CD1c-positive myeloid dendritic cell (primary cell): ENCODE measurements around the gene DHRS3.

ENCODE experiments used
- DNase-seq: peaks from one replicate; pipeline ENCODE4 v3.0.0-alpha.2; 2016; ENCODE audit errors: extremely low spot score

DHRS3 gene

DNA sequence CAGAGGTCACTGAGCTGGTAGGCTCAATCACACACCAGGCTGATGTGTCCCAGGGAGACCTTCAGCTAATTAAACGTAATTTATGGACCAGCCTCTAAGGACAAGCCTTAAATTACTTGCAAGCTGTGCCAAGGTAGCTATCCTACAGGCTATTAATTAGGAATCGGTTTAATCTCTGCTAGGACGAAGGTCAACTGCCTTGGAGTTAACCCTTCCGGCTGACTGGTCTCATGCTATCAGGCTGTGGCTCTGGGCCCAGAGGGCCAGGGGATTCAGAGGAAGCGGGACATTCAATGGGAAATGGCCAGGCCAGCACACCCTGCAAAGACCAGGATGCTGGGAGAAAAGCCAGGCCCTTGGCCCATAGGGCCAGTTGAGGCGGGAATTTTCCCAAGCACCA, 19.0 kb downstream of the DHRS3 start:
- no peak for DNase-seq

DNA sequence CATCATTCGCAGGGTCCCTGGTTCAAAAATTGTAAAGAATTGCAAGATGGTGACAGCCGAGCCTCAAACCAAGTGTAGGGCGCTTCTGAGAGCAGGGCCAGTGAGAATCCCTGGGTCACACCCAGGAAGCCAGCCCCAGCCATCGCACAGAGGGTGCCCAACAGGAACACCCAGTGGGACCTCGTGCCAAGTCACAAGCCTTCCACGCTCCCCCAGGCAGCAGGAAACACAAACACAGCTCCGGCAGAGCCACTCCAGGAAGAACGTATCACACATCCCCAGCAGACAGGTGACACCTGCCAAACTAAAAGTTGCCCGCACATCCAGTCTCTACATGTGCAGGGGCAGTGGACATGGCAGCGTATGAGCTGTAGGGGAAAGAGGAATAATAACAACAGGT, 20.2 kb downstream of the DHRS3 start:
- peak; percentile 23 for DNase-seq

- peak; percentile 92 for DNase-seq
Observed at GRCh38 chr1:12596007-12596821, 21.8 kb downstream of the DHRS3 start.

DNA sequence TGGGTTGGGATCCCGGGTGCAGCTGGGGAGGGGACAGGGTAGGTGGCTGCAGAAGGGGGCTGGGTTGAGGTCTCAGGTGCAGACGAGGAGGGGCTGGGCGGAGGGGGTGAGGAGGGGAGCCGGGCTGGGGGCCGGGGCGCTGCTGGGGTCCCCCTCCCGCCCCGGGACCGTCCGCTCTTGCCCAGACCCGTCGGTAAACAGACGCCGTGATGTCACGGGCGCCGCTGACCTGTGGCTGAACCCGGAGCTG, 22.3 kb downstream of the DHRS3 start:
- DNase-seq = no peak

GRCh38 chr1:12594966-12595756, 22.8 kb downstream of the DHRS3 start:
- DNase-seq = peak; percentile 71

DNA sequence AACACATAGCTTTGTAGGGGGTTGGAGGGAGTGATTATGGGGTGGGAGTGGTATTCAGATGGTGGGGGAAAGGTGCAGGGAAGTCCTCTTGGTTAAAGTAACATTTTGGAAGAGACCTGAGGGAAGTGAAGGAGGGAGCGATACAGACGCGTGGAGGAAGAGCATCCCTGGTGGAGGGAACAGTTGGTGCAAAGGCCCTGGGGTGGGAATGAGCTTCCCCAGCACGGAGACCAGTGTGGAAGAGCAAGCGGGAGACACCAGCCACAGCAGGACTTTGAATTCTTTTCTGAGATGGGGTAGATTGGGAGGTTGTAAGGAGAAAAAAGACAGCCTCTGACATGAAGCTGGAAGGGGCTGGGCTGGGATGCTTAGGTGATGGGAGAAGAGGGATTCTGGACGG, 23.5 kb downstream of the DHRS3 start:
- DNase-seq = no peak

GRCh38 chr1:12593621-12594066, 24.4 kb downstream of the DHRS3 start:
- DNase-seq = no peak

- no peak for DNase-seq
Observed at GRCh38 chr1:12592496-12592895, 25.5 kb downstream of the DHRS3 start.

DNA sequence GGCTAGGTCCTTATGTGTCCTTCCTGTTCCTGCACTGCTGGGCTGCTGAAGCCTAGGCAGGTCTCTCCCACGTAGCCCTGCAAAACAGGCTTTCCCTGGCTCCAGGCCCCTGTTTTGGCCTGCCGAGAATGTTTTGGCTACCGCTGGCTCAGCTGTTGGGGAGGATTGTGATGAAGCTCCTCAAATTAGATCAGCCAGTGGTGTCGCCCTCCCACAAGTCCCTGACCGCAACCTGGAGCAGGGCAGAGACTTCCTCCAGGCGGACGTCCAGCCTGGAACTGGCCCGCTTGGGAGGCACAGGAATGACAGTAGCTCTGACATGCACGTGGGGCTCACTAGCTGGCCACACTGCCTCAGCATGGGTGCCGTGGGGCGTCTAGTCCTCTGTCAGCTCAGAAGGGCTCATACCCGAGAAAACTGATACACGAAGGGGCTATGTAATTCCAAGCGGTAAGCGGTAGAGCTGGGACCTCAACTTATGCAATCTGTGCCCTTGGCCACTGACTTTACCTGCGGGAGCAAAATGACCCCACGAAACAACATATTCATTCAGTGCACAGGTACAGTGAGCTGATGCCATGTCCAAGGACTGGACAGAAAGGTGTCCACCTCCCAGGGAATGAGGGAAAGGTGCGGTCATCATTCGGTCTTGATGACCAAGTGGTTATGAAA, 26.6 kb downstream of the DHRS3 start:
- no peak for DNase-seq

GRCh38 chr1:12588695-12589094, 29.3 kb downstream of the DHRS3 start:
- DNase-seq = no peak

- no peak for DNase-seq
Observed at GRCh38 chr1:12587981-12588640, 29.9 kb downstream of the DHRS3 start.

GRCh38 chr1:12585951-12586942, 31.8 kb downstream of the DHRS3 start:
- DNase-seq = no peak

GRCh38 chr1:12585536-12585935, 32.5 kb downstream of the DHRS3 start:
- no peak for DNase-seq

- no peak for DNase-seq
Observed at GRCh38 chr1:12584900-12585525, 33.0 kb downstream of the DHRS3 start.

DNA sequence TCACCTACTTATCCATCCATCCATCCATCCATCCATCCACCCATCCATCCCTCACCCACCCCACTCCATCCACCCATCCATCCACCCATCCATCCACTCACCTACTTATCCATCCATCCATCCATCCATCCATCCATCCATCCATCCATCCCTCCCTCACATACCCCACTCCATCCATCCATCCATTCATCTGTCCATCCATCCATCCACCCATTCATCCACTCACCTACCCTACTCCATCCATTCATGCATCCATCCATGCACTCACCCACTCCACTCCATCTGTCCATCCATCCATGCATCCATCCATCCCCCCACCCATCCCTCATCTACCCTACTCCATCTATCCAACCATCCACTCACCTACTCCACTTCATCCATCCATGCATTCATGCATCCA, 34.5 kb downstream of the DHRS3 start:
- no peak for DNase-seq

DNA sequence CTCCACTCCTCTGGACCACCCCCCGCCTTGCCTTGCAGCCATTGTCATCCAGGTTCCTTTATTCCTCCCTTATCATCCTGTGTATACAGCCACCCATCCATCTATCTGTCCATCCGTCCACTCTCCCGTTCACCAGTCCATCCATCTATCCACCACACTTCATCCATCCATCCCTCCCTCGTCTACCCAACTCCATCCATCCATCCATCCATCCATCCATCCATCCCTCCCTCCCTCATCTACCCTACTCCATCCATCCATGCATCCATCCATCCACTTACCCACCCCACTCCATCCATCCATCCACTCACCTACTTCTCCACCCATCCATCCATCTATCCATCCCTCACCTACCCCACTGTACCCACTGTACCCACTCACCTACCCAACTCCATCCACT, 35.4 kb downstream of the DHRS3 start:
- DNase-seq = no peak

- no peak for DNase-seq
Observed at GRCh38 chr1:12581179-12581578, 36.8 kb downstream of the DHRS3 start.

- DNase-seq = no peak
Observed at GRCh38 chr1:12580054-12580887, 37.7 kb downstream of the DHRS3 start.

DNA sequence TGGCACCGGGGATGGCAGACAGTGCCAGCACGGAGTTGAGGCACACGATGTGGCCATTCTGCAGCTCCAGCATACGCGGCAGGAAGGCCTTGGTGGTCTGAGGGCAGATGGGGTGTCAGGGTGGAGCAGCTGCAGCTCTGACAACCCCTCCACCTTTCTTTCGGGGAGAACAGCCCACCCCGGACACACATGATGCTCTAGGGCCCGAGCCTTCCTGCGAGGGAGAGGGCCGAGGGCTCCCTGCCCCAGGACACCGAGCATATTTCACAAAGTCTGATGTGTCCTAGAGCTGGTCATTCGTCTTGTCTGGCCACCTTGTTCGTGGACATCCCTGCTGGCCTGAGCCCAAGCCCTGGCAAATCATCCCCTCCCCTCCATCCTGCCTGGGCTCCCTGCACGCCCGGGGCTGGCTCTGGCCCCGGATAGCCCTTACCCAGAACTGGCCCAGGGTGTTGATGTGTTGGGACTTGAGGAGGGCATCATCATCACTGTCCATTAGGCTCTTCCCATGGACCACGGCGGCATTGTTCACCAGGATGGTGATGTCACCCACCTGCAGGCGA, 39.1 kb downstream of the DHRS3 start:
- DNase-seq = no peak
